Gastroesophageal sphincter (tissue), 4 donors: ENCODE results near the gene COPS9. TPM values are rescaled to one million over a fixed set of nuclear protein-coding genes. Genes with fewer than 3 reads are reported as not detected.

Source experiments
- ATAC-seq: fragments of 150-250 bp; one replicate; pipeline ENCODE4 v1.9.1; 2016; ENCODE audit warnings: mild to moderate bottlenecking, moderate library complexity
- H3K27ac ChIP-seq, 4 donors: fragments of 200-600 bp; sonication (generic) in 3 of 4; 1 replicate in 3 of 4; 2 replicates in 1 of 4; pipeline ENCODE4 v1.5.1; 2016 to 2019
- H3K27me3 ChIP-seq: fragments of 200-600 bp; sonication (generic); one replicate; pipeline ENCODE4 v1.5.1; 2019
- H3K36me3 ChIP-seq, 2 donors: fragments of 200-600 bp; sonication (generic); one replicate each; pipeline ENCODE4 v1.5.1; 2019; ENCODE audit warnings: control low read depth in 1 of 2
- H3K4me1 ChIP-seq, 3 donors: fragments of 200-600 bp; sonication (generic); 1 replicate in 2 of 3; 2 replicates in 1 of 3; pipeline ENCODE4 v1.5.1; 2016 to 2019; ENCODE audit warnings: control low read depth in 2 of 3
- H3K4me3 ChIP-seq, 2 donors: fragments of 200-600 bp; sonication (generic); one replicate each; pipeline ENCODE4 v1.5.1; 2019; ENCODE audit warnings: mild to moderate bottlenecking in 1 of 2, moderate library complexity in 1 of 2
- H3K9me3 ChIP-seq, 3 donors: fragments of 200-600 bp; sonication (generic); one replicate each; pipeline ENCODE4 v1.5.1; 2017 to 2019; ENCODE audit warnings: control low read depth in 2 of 3
- CTCF ChIP-seq, 4 experiments: fragments of 200-600 bp in 2 of 4; fragments of 450-650 bp in 2 of 4; sonication (generic) in 1 of 4; IDR thresholded peaks; one replicate each; pipeline ENCODE4 v1.5.1; 2017 to 2019; ENCODE audit warnings: antibody characterized with exemption in 4 of 4, mild to moderate bottlenecking in 2 of 4, moderate library complexity in 2 of 4
- EP300 ChIP-seq: sonication (generic); formaldehyde crosslinking; IDR thresholded peaks from one replicate; pipeline ENCODE4 v1.6.1; 2017; ENCODE audit warnings: antibody characterized with exemption, mild to moderate bottlenecking
- POLR2A ChIP-seq, 2 donors: fragments of 450-650 bp; IDR thresholded peaks; one replicate each; pipeline ENCODE4 v1.6.1; 2017; ENCODE audit warnings: antibody characterized with exemption in 2 of 2, mild to moderate bottlenecking in 2 of 2, moderate library complexity in 1 of 2
- POLR2AphosphoS5 ChIP-seq: sonication (generic); formaldehyde crosslinking; IDR thresholded peaks from one replicate; pipeline ENCODE4 v1.6.1; 2017; ENCODE audit warnings: antibody characterized with exemption
- WGBS, 2 donors: methylation state at CpG; one replicate each; pipeline ENCODE4 v1.1.5; 2018; ENCODE audit warnings: low coverage in 1 of 2; 5-methylcytosine and 5-hydroxymethylcytosine counted together
- total RNA-seq, 4 donors: library from RNA; depleted of rRNA; stranded (reverse); fragments of >200 nt; gene quantifications; one replicate each; pipeline ENCODE4 v1.1.0, GENCODE V29; 2016

The COPS9 gene
- total RNA-seq, 4 donors from 2014 or later, result 151 to 252 (median 169) TPM

- ATAC-seq, result no peak
- WGBS, 2 donors, result 80 to 100% methylated on average over 1 of the region's 4 CpGs
Measured at GRCh38 chr2:240182476-240182875, 46.4 kb upstream of the COPS9 start.

GRCh38 chr2:240182001-240182400 is 45.9 kb upstream of the COPS9 start:
- H3K36me3 ChIP-seq, result no peaks in the 10 kb centered on the region
- H3K9me3 ChIP-seq, result no peaks in the 10 kb centered on the region
- 89 to 100% methylated on average over 2 to 3 of the region's 5 CpGs for WGBS, 2 donors
- ATAC-seq, result no peak
- peaks cover 59% of the 10 kb centered on the region for H3K27me3 ChIP-seq
- H3K4me1 ChIP-seq, result no peaks in the 10 kb centered on the region
- TF ChIP-seq POLR2A (IDR thresholded peaks at IDR 0.05), result no peak
- TF ChIP-seq EP300, result no peak
- no peak for TF ChIP-seq CTCF (IDR thresholded peaks at IDR 0.05)
- no peak for TF ChIP-seq POLR2AphosphoS5
- no peak overlapping the region for H3K4me3 ChIP-seq
- no peak overlapping the region for H3K27ac ChIP-seq

More at GRCh38 chr2:240182476-240182875, 46.4 kb upstream of the COPS9 start:
- Histone ChIP-seq H3K4me1 (no peaks in the 10 kb centered on the region), H3K36me3 (no peaks in the 10 kb centered on the region), H3K27me3 (peaks cover 57% of the 10 kb centered on the region), H3K9me3 (no peaks in the 10 kb centered on the region), H3K27ac (no peak overlapping the region), H3K4me3 (no peak overlapping the region)
- TF ChIP-seq CTCF (IDR thresholded peaks at IDR 0.05), result no peak

GRCh38 chr2:240179941-240180666 is 44.0 kb upstream of the COPS9 start:
- WGBS, 2 donors, result 72 to 81% methylated on average over 6 to 7 of the region's 8 CpGs
- H3K4me3 ChIP-seq, result no peak overlapping the region
- no peak for TF ChIP-seq POLR2AphosphoS5

GRCh38 chr2:240179186-240179815 is 43.2 kb upstream of the COPS9 start:
- Histone ChIP-seq H3K4me3 (no peak overlapping the region), H3K9me3 (no peaks in the 10 kb centered on the region), H3K36me3 (no peaks in the 10 kb centered on the region), H3K27ac (no peak overlapping the region), H3K27me3 (peaks cover 62% of the 10 kb centered on the region), H3K4me1 (no peaks in the 10 kb centered on the region)
- WGBS, 2 donors, result 48 to 60% methylated on average over 1 to 3 of the region's 11 CpGs
- ATAC-seq, result no peak
- TF ChIP-seq EP300, result no peak
- TF ChIP-seq POLR2AphosphoS5, result no peak
- no peak for TF ChIP-seq CTCF (IDR thresholded peaks at IDR 0.05)
- TF ChIP-seq POLR2A (IDR thresholded peaks at IDR 0.05), result no peak

More at GRCh38 chr2:240179941-240180666, 44.0 kb upstream of the COPS9 start:
- Histone ChIP-seq H3K4me1 (no peaks in the 10 kb centered on the region), H3K36me3 (no peaks in the 10 kb centered on the region), H3K27ac (no peak overlapping the region), H3K27me3 (peaks cover 59% of the 10 kb centered on the region), H3K9me3 (no peaks in the 10 kb centered on the region)
- no peak for ATAC-seq

GRCh38 chr2:240178564-240178963 is 42.5 kb upstream of the COPS9 start:
- no peak overlapping the region for H3K4me3 ChIP-seq
- H3K27ac ChIP-seq, result no peak overlapping the region
- H3K36me3 ChIP-seq, result no peaks in the 10 kb centered on the region
- H3K27me3 ChIP-seq, result peaks cover 56% of the 10 kb centered on the region
- H3K4me1 ChIP-seq, result no peaks in the 10 kb centered on the region
- no peak for ATAC-seq
- TF ChIP-seq POLR2A (IDR thresholded peaks at IDR 0.05), result no peak
- TF ChIP-seq EP300, result no peak
- WGBS, 2 donors, result 83% methylated on average over 1 of the region's 3 CpGs; no CpG with 5 or more reads in 1 of the 2 donors
- no peaks in the 10 kb centered on the region for H3K9me3 ChIP-seq

- 34 to 47% methylated on average over 7 of the region's 7 CpGs for WGBS, 2 donors
- peaks cover 43% of the 10 kb centered on the region for H3K27me3 ChIP-seq
- ATAC-seq, result no peak
- H3K4me1 ChIP-seq, result no peaks in the 10 kb centered on the region
- no peak overlapping the region for H3K4me3 ChIP-seq
- TF ChIP-seq EP300 (no peak), POLR2AphosphoS5 (no peak), POLR2A (IDR thresholded peaks at IDR 0.05) (no peak)
- no peaks in the 10 kb centered on the region for H3K36me3 ChIP-seq
- H3K27ac ChIP-seq, result no peak overlapping the region
- H3K9me3 ChIP-seq, result no peaks in the 10 kb centered on the region
Measured at GRCh38 chr2:240174496-240174895, 38.4 kb upstream of the COPS9 start.
